GM12878 (cell line): ENCODE measurements around the gene DTX4. TPM values are rescaled to one million over a fixed set of nuclear protein-coding genes. Genes with fewer than 3 reads are reported as not detected.

Source experiments
- ATAC-seq: fragments of 200-7000 bp; cut with Tn5 transposase; 3 replicates; pipeline ENCODE4 v1.9.1; 2020; ENCODE audit warnings: mild to moderate bottlenecking, moderate library complexity
- BruUV-seq: library from RNA; stranded (reverse); fragments of 400-500 nt; replicated peaks from 2 replicates; lab custom pipeline; 2021; lab: Mats Ljungman, UMichigan
- CTCF ChIA-PET: fragments of 300-600 bp; sonication (Branson Sonifier 250); formaldehyde crosslinking; extraction: SDS; loops from one replicate; lab custom pipeline; 2021; ENCODE audit warnings: inconsistent platforms; lab: Yijun Ruan, JAX
- POLR2A ChIA-PET: fragments of 350-600 bp; formaldehyde crosslinking; extraction: SDS; loops from one replicate; lab custom pipeline; 2021; ENCODE audit warnings: inconsistent platforms; lab: Charles Lee
- RAD21 ChIA-PET: fragments of 300-600 bp; sonication (Branson Sonifier 250); formaldehyde crosslinking; loops from one replicate; lab custom pipeline; 2023; ENCODE audit warnings: antibody characterized with exemption; ENCODE audit not compliant: unreplicated experiment; lab: Charles Lee
- SMC1A ChIA-PET: fragments of 300-600 bp; sonication (Branson Sonifier 250); formaldehyde crosslinking; loops from one replicate; lab custom pipeline; 2023; ENCODE audit not compliant: unreplicated experiment, uncharacterized antibody; lab: Charles Lee
- DNase-seq: peaks from one replicate; pipeline ENCODE4 v3.0.0-alpha.2; 2011; ENCODE audit warnings: low read depth, low spot score
- FAIRE-seq: peaks from 3 replicates; lab custom pipeline; 2011; peaks lifted over from hg19 to GRCh38; lab: Jason Lieb, UNC
- H2AFZ ChIP-seq: 2 replicates; pipeline ENCODE4 v1.6.0; 2011; ENCODE audit warnings: low read depth, low read length, control low read depth; ENCODE audit not compliant: control insufficient read depth
- H3K27ac ChIP-seq: 2 replicates; pipeline ENCODE4 v1.5.1; 2011; ENCODE audit warnings: control low read depth; ENCODE audit not compliant: control insufficient read depth, insufficient read depth
- H3K27me3 ChIP-seq, 2 experiments: replicated peaks in 1 of 2; 2 replicates each; pipeline versions ENCODE4 v1.6.0 to v1.6.1; 2011; ENCODE audit warnings: low read length in 1 of 2; ENCODE audit not compliant: control insufficient read depth in 2 of 2, insufficient read depth in 2 of 2
- H3K36me3 ChIP-seq, 2 experiments: 2 replicates each; pipeline ENCODE4 v1.5.1; 2011; ENCODE audit warnings: low read length in 1 of 2; ENCODE audit not compliant: control insufficient read depth in 2 of 2, insufficient read depth in 2 of 2
- H3K4me1 ChIP-seq: 2 replicates; pipeline ENCODE4 v1.6.1; 2011; ENCODE audit warnings: mild to moderate bottlenecking, low read length, moderate library complexity, mixed read lengths; ENCODE audit not compliant: control insufficient read depth, insufficient read depth
- H3K4me2 ChIP-seq: 2 replicates; pipeline ENCODE4 v1.6.0; 2011; ENCODE audit warnings: control low read depth; ENCODE audit not compliant: control insufficient read depth, insufficient read depth
- H3K4me3 ChIP-seq: fragments of 200-600 bp; sonication (generic); 2 replicates; pipeline ENCODE4 v1.5.1; 2016
- H3K79me2 ChIP-seq: 2 replicates; pipeline ENCODE4 v1.6.0; 2011; ENCODE audit warnings: low read length; ENCODE audit not compliant: control insufficient read depth, insufficient read depth
- H3K9ac ChIP-seq: 2 replicates; pipeline ENCODE4 v1.8.0; 2011; ENCODE audit warnings: low read length, control low read depth, mixed read lengths; ENCODE audit not compliant: control insufficient read depth, insufficient read depth
- H3K9me3 ChIP-seq: replicated peaks from 3 replicates; pipeline ENCODE4 v1.5.1; 2011; ENCODE audit warnings: mild to moderate bottlenecking, low read length; ENCODE audit not compliant: control insufficient read depth, insufficient read depth
- H4K20me1 ChIP-seq: 2 replicates; pipeline ENCODE4 v1.6.0; 2011; ENCODE audit not compliant: control insufficient read depth, insufficient read depth
- BCL11A ChIP-seq: IDR thresholded peaks from 2 replicates; pipeline ENCODE4 v1.6.1; 2011; ENCODE audit warnings: low read depth, low read length
- BRCA1 ChIP-seq: IDR thresholded peaks from 2 replicates; pipeline ENCODE4 v1.6.1; 2011; ENCODE audit warnings: low read depth, low read length, improper control_type of control experiment
- CHD4 ChIP-seq: fragments of 200-600 bp; sonication (generic); IDR thresholded peaks from 2 replicates; pipeline ENCODE4 v1.6.1; 2016; ENCODE audit warnings: mild to moderate bottlenecking
- EP300 ChIP-seq, 2 experiments: fragments of 150-350 bp in 1 of 2; IDR thresholded peaks; 2 replicates each; pipeline ENCODE4 v1.6.1; 2011 to 2012; ENCODE audit warnings: low read depth in 2 of 2, low read length in 2 of 2, borderline replicate concordance in 1 of 2, improper control_type of control experiment in 1 of 2, inconsistent platforms in 1 of 2; ENCODE audit not compliant: control insufficient read depth in 1 of 2
- IRF4 ChIP-seq: IDR thresholded peaks from 2 replicates; pipeline ENCODE4 v1.6.1; 2011; ENCODE audit warnings: low read depth, low read length
- KDM1A ChIP-seq: fragments of 200-600 bp; sonication (generic); IDR thresholded peaks from 2 replicates; pipeline ENCODE4 v1.6.1; 2016; ENCODE audit warnings: borderline replicate concordance
- KLF5 ChIP-seq: fragments of 450-650 bp; IDR thresholded peaks from 2 replicates; pipeline ENCODE4 v1.6.1; 2014; ENCODE audit warnings: mild to moderate bottlenecking; ENCODE audit not compliant: partially characterized antibody
- SMAD1 ChIP-seq: fragments of 450-650 bp; IDR thresholded peaks from 2 replicates; pipeline ENCODE4 v1.6.1; 2018; ENCODE audit warnings: mild to moderate bottlenecking, low read depth; ENCODE audit not compliant: partially characterized antibody
- SP1 ChIP-seq: IDR thresholded peaks from one replicate; pipeline ENCODE4 v1.6.1; 2011; ENCODE audit warnings: low read depth, low read length
- SRF ChIP-seq, 2 experiments: IDR thresholded peaks; 2 replicates each; pipeline ENCODE4 v1.6.1; 2011; ENCODE audit warnings: low read depth in 2 of 2, low read length in 2 of 2, mild to moderate bottlenecking in 1 of 2, moderate library complexity in 1 of 2
- SUZ12 ChIP-seq: fragments of 200-600 bp; sonication (generic); IDR thresholded peaks from one replicate; pipeline ENCODE4 v1.6.1; 2018; ENCODE audit warnings: antibody characterized with exemption, mild to moderate bottlenecking; ENCODE audit not compliant: unreplicated experiment
- YY1 ChIP-seq: IDR thresholded peaks from 2 replicates; pipeline ENCODE4 v1.6.1; 2011; ENCODE audit warnings: low read depth, mild to moderate bottlenecking, low read length
- ZNF384 ChIP-seq: IDR thresholded peaks from 2 replicates; pipeline ENCODE4 v1.6.1; 2012; ENCODE audit warnings: low read depth, mild to moderate bottlenecking, low read length, improper control_type of control experiment, borderline replicate concordance
- ZNF622 ChIP-seq: fragments of 450-650 bp; IDR thresholded peaks from 2 replicates; pipeline ENCODE4 v1.6.1; 2017; ENCODE audit warnings: mild to moderate bottlenecking, inconsistent platforms
- WGBS: methylation state at CpG from one replicate; pipeline ENCODE4 v1.1.6; 2016; ENCODE audit warnings: low lambda C conversion rate; ENCODE audit not compliant: insufficient replicate concordance, insufficient coverage; ENCODE audit errors: missing lambda C conversion rate; 5-methylcytosine and 5-hydroxymethylcytosine counted together
- in situ Hi-C: fragments of 300-500 bp; cut with MboI; formaldehyde crosslinking; loops from 9 replicates; pipeline ENCODE4 v1.14.3; 2018; ENCODE audit warnings: mixed read lengths
- intact Hi-C: fragments of 100-400 bp; cut with micrococcal nuclease; formaldehyde crosslinking; loops from one replicate; pipeline ENCODE4 v1.14.2; 2022; ENCODE audit not compliant: unreplicated experiment
- polyA plus RNA-seq, 11 experiments: library from polyadenylated mRNA; depleted of rRNA in 4 of 11; unstranded in 6 of 11; stranded (reverse) in 5 of 11; fragments of >200 nt; fragmentation: Nextera tagmentation in 4 of 11; fragmentation: Illumina TruSeq in 1 of 11; extraction: Ambion mirVana in 4 of 11; extraction: Trizol in 1 of 11; gene quantifications; 1 replicate in 1 of 11; 2 replicates in 10 of 11; pipeline versions ENCODE4 v1.2.1 to v1.2.3, GENCODE V29; 2011 to 2016; ENCODE audit warnings: inconsistent platforms in 2 of 11, missing spikeins in 2 of 11, low read depth in 1 of 11
- total RNA-seq, 4 experiments: library from RNA; depleted of rRNA in 3 of 4; stranded (reverse); fragments of >200 nt in 3 of 4; fragmentation: Illumina TruSeq in 1 of 4; extraction: Trizol in 1 of 4; gene quantifications; 2 replicates each; pipeline versions ENCODE4 v1.2.1 to v1.2.3, GENCODE V29; 2013 to 2021
- TF ChIP-seq, protein P1 (sequence below): IDR thresholded peaks from 2 replicates; pipeline ENCODE4 v1.6.1; 2012; ENCODE audit warnings: low read length, inconsistent platforms
- TF ChIP-seq, protein P2 (sequence below): fragments of 450-650 bp; IDR thresholded peaks from 2 replicates; pipeline ENCODE4 v1.6.1; 2017; ENCODE audit warnings: low read depth, mild to moderate bottlenecking, moderate library complexity
- TF ChIP-seq, protein P3 (sequence below): fragments of 450-650 bp; IDR thresholded peaks from 2 replicates; pipeline ENCODE4 v1.6.1; 2017; ENCODE audit warnings: mild to moderate bottlenecking, moderate library complexity

DTX4 gene
- total and polyA plus RNA-seq, 10 of the 15 experiments (the other 5 are each of a cell fraction or from before 2014, with no cell fraction given), result 3.8 to 25.8 (median 10.5) TPM

GRCh38 chr11:59255281-59255680 is 83.3 kb downstream of the DTX4 start:
- no TSS peak for BruUV-seq
- ChIA-PET POLR2A (no interaction called here), CTCF (interaction anchor here (1.0 kb wide), 1 partner anchor 31 kb away, joined by 3 read pairs; no protein-coding TSS in a partner anchor), RAD21 (no interaction called here)
- in situ Hi-C loops, result no loop called here
- H4K20me1 ChIP-seq, result no peaks in the 10 kb centered on the region
- no peak overlapping the region for H3K4me3 ChIP-seq
- no peaks in the 10 kb centered on the region for H3K79me2 ChIP-seq
- DNase-seq, result no peak
- WGBS, result 79% methylated on average over 8 of the region's 8 CpGs
- H3K27ac ChIP-seq, result no peak overlapping the region
- no peak overlapping the region for H3K4me2 ChIP-seq
- peaks cover 13% of the 10 kb centered on the region for H3K4me1 ChIP-seq
- no peaks in the 10 kb centered on the region; the same call in 2 of the 3 replicates for H3K9me3 ChIP-seq
- no peaks in the 10 kb centered on the region for H3K27me3 ChIP-seq
- TF ChIP-seq YY1 (no peak), ZNF384 (no peak), SUZ12 (no peak), SMAD1 (no peak), ZNF622 (no peak), KLF5 (no peak), KDM1A (no peak), CHD4 (no peak), IRF4 (no peak), BCL11A (no peak), EP300 (IDR thresholded peaks at IDR 0.05; ENCODE audit: borderline replicate concordance in 1 of 2, control insufficient read depth in 1 of 2, low read depth in 2 of 2, low read length in 2 of 2) (no peak), BRCA1 (no peak), SP1 (no peak), SRF (IDR thresholded peaks at IDR 0.05; ENCODE audit: low read depth in 2 of 2, low read length in 2 of 2) (no peak)
- TF ChIP-seq, protein P1, sequence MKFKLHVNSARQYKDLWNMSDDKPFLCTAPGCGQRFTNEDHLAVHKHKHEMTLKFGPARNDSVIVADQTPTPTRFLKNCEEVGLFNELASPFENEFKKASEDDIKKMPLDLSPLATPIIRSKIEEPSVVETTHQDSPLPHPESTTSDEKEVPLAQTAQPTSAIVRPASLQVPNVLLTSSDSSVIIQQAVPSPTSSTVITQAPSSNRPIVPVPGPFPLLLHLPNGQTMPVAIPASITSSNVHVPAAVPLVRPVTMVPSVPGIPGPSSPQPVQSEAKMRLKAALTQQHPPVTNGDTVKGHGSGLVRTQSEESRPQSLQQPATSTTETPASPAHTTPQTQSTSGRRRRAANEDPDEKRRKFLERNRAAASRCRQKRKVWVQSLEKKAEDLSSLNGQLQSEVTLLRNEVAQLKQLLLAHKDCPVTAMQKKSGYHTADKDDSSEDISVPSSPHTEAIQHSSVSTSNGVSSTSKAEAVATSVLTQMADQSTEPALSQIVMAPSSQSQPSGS, result no peak
- TF ChIP-seq, protein P2, sequence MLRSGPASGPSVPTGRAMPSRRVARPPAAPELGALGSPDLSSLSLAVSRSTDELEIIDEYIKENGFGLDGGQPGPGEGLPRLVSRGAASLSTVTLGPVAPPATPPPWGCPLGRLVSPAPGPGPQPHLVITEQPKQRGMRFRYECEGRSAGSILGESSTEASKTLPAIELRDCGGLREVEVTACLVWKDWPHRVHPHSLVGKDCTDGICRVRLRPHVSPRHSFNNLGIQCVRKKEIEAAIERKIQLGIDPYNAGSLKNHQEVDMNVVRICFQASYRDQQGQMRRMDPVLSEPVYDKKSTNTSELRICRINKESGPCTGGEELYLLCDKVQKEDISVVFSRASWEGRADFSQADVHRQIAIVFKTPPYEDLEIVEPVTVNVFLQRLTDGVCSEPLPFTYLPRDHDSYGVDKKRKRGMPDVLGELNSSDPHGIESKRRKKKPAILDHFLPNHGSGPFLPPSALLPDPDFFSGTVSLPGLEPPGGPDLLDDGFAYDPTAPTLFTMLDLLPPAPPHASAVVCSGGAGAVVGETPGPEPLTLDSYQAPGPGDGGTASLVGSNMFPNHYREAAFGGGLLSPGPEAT, result no peak
- TF ChIP-seq, protein P3, sequence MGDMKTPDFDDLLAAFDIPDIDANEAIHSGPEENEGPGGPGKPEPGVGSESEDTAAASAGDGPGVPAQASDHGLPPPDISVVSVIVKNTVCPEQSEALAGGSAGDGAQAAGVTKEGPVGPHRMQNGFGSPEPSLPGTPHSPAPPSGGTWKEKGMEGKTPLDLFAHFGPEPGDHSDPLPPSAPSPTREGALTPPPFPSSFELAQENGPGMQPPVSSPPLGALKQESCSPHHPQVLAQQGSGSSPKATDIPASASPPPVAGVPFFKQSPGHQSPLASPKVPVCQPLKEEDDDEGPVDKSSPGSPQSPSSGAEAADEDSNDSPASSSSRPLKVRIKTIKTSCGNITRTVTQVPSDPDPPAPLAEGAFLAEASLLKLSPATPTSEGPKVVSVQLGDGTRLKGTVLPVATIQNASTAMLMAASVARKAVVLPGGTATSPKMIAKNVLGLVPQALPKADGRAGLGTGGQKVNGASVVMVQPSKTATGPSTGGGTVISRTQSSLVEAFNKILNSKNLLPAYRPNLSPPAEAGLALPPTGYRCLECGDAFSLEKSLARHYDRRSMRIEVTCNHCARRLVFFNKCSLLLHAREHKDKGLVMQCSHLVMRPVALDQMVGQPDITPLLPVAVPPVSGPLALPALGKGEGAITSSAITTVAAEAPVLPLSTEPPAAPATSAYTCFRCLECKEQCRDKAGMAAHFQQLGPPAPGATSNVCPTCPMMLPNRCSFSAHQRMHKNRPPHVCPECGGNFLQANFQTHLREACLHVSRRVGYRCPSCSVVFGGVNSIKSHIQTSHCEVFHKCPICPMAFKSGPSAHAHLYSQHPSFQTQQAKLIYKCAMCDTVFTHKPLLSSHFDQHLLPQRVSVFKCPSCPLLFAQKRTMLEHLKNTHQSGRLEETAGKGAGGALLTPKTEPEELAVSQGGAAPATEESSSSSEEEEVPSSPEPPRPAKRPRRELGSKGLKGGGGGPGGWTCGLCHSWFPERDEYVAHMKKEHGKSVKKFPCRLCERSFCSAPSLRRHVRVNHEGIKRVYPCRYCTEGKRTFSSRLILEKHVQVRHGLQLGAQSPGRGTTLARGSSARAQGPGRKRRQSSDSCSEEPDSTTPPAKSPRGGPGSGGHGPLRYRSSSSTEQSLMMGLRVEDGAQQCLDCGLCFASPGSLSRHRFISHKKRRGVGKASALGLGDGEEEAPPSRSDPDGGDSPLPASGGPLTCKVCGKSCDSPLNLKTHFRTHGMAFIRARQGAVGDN, result no peak
- TF ChIP-seq, all 136 proteins: peak for 0
- H3K9ac ChIP-seq, result no peak overlapping the region
- intact Hi-C loops, result no loop called here
- H2AFZ ChIP-seq, result no peak overlapping the region
- ATAC-seq, result no peak
- FAIRE-seq, result no peak
- no peaks in the 10 kb centered on the region for H3K36me3 ChIP-seq
- SMC1A ChIA-PET, result interaction anchor here (0.7 kb wide), 1 partner anchor 10 kb away, joined by 3 read pairs; no protein-coding TSS in a partner anchor
